ENCODE results near the gene CREB5.
A peak's percentile ranks its signal among the peaks of the same experiment; 100 is the strongest.

CREB5 gene

DNA sequence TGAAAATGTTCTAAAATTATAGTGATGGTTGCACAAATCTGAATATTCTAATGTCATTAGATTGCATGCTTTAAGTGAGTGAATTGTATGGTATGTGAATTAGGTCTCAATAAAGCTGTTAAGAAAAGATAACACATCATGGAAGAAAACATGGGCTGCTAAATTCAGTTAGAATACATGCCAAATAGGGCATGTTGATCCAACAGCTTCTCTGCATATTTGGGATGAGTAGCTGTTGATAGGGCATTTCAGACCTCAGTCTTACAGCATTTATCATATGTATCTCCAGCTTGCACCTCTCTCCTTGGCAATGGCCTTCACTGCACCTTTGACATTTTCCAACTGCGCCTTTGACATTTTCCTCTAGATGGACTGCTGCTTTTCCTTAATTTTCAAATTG is 13.2 kb downstream of the CREB5 start:
- no peak overlapping the region for H3K27ac ChIP-seq (ENCODE audit: low read length, poor library complexity, severe bottlenecking)
- no peak overlapping the region for H3K18ac ChIP-seq (ENCODE audit: low read depth in 1 of 2, low read length in 2 of 2)
- H3K4me2 ChIP-seq (ENCODE audit: low read length, poor library complexity, severe bottlenecking), result no peak overlapping the region
- H3K4me1 ChIP-seq (ENCODE audit: control insufficient read depth, insufficient read depth, low read depth, low read length), result no peaks in the 10 kb centered on the region
- no peaks in the 10 kb centered on the region for H3K27me3 ChIP-seq (ENCODE audit: control insufficient read depth in 1 of 2, insufficient read depth in 1 of 2, low read length in 2 of 2)
- no peak overlapping the region for H2AFZ ChIP-seq (ENCODE audit: low read depth, low read length)
- no peak for DNase-seq
- H2BK12ac ChIP-seq (ENCODE audit: low read length in 2 of 2), result no peak overlapping the region
- no peak overlapping the region for H3K23ac ChIP-seq (ENCODE audit: low read length in 2 of 2)
- no peak overlapping the region for H3K4me3 ChIP-seq (ENCODE audit: insufficient read depth in 1 of 2, low read depth in 1 of 2, low read length in 2 of 2)
- no peaks in the 10 kb centered on the region for H3K36me3 ChIP-seq (ENCODE audit: control insufficient read depth in 1 of 2, insufficient read depth in 2 of 2, low read depth in 1 of 2, low read length in 2 of 2)
- H3K9me3 ChIP-seq (ENCODE audit: control insufficient read depth, low read length), result no peaks in the 10 kb centered on the region
- peaks cover 28% of the 10 kb centered on the region for H3K79me1 ChIP-seq (replicated peaks; ENCODE audit: low read length, poor library complexity, severe bottlenecking)
- no peak overlapping the region for H2BK15ac ChIP-seq (ENCODE audit: low read depth, poor library complexity, severe bottlenecking)
- no peak overlapping the region for H4K91ac ChIP-seq (ENCODE audit: low read length)
- peak overlapping the region; percentile 13 for H2BK120ac ChIP-seq (ENCODE audit: low read depth, low read length)
- H2AK5ac ChIP-seq (ENCODE audit: low read length, severe bottlenecking), result no peak overlapping the region
- no peak overlapping the region for H2BK5ac ChIP-seq (ENCODE audit: low read depth, low read length, poor library complexity, severe bottlenecking)
- no peak overlapping the region for H4K8ac ChIP-seq (ENCODE audit: low read length)
- WGBS, result 98% methylated on average over 1 of the region's 1 CpG
- H3K14ac ChIP-seq (ENCODE audit: low read length in 2 of 2), result no peak overlapping the region
- no peak overlapping the region for H3K4ac ChIP-seq (ENCODE audit: low read depth in 1 of 2, low read length in 2 of 2)
- no peak overlapping the region for H3K9ac ChIP-seq (ENCODE audit: low read length)

DNA sequence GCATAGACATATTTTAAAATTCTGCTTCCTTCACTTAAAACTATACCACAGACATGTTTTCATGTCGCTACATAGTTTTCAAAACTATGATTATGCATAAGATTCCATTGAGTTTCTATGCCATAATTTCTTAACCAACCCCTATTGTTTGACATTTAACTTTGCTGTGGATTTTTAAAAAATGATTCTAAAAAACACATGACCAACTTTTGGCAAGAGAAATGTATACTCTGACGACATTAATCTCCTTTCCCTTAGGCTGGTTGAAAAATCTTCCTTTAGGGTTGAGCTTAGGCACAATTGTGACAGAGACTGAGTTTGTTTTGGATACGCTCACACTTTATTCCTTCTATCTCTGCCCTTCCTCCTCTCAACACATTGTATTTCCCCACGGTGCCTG is 14.9 kb downstream of the CREB5 start:
- peaks cover 3% of the 10 kb centered on the region for H3K4me1 ChIP-seq (ENCODE audit: control insufficient read depth, insufficient read depth, low read depth, low read length)
- H3K9me3 ChIP-seq (ENCODE audit: control insufficient read depth, low read length), result no peaks in the 10 kb centered on the region
- no peak overlapping the region for H2BK15ac ChIP-seq (ENCODE audit: low read depth, poor library complexity, severe bottlenecking)
- no peak overlapping the region for H4K8ac ChIP-seq (ENCODE audit: low read length)
- no peak overlapping the region for H2AFZ ChIP-seq (ENCODE audit: low read depth, low read length)
- H3K4ac ChIP-seq (ENCODE audit: low read depth in 1 of 2, low read length in 2 of 2), result no peak overlapping the region
- H4K91ac ChIP-seq (ENCODE audit: low read length), result no peak overlapping the region
- H3K36me3 ChIP-seq (ENCODE audit: control insufficient read depth in 1 of 2, insufficient read depth in 2 of 2, low read depth in 1 of 2, low read length in 2 of 2), result no peaks in the 10 kb centered on the region
- no peak overlapping the region for H3K27ac ChIP-seq (ENCODE audit: low read length, poor library complexity, severe bottlenecking)
- no peak overlapping the region for H3K9ac ChIP-seq (ENCODE audit: low read length)
- H3K4me2 ChIP-seq (ENCODE audit: low read length, poor library complexity, severe bottlenecking), result no peak overlapping the region
- no peak overlapping the region for H3K18ac ChIP-seq (ENCODE audit: low read depth in 1 of 2, low read length in 2 of 2)
- DNase-seq, result no peak
- no peaks in the 10 kb centered on the region for H3K27me3 ChIP-seq (ENCODE audit: control insufficient read depth in 1 of 2, insufficient read depth in 1 of 2, low read length in 2 of 2)
- no peak overlapping the region for H3K23ac ChIP-seq (ENCODE audit: low read length in 2 of 2)
- H2AK5ac ChIP-seq (ENCODE audit: low read length, severe bottlenecking), result no peak overlapping the region
- H3K79me1 ChIP-seq (replicated peaks; ENCODE audit: low read length, poor library complexity, severe bottlenecking), result peaks cover 35% of the 10 kb centered on the region
- H2BK5ac ChIP-seq (ENCODE audit: low read depth, low read length, poor library complexity, severe bottlenecking), result no peak overlapping the region
- H2BK120ac ChIP-seq (ENCODE audit: low read depth, low read length), result no peak overlapping the region
- no peak overlapping the region for H2BK12ac ChIP-seq (ENCODE audit: low read length in 2 of 2)
- no peak overlapping the region for H3K14ac ChIP-seq (ENCODE audit: low read length in 2 of 2)
- no peak overlapping the region for H3K4me3 ChIP-seq (ENCODE audit: insufficient read depth in 1 of 2, low read depth in 1 of 2, low read length in 2 of 2)
- WGBS, result 79% methylated on average over 4 of the region's 4 CpGs

DNA sequence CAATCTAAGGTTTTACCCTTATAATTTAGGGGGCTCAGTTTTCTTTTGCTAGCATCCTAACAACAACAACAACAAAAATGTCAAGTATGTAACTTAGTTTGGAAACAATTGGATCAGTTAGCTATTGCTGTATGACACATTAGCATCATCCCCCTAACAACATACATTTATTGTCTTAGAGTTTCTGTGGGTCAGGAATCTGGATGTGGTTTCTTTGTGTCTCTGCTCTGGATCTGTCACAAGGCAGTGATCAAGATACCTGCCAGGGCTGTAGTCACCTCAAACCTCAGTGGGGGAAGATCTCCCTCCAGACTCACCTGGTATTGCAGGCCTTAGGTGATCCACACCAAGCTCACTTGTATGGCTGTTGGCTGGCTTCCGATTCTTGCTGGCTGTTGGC is 18.3 kb downstream of the CREB5 start:
- Histone ChIP-seq H4K8ac (ENCODE audit: low read length) (no peak overlapping the region), H3K36me3 (ENCODE audit: control insufficient read depth in 1 of 2, insufficient read depth in 2 of 2, low read depth in 1 of 2, low read length in 2 of 2) (no peaks in the 10 kb centered on the region), H2BK5ac (ENCODE audit: low read depth, low read length, poor library complexity, severe bottlenecking) (no peak overlapping the region), H3K9me3 (ENCODE audit: control insufficient read depth, low read length) (no peaks in the 10 kb centered on the region), H2BK15ac (ENCODE audit: low read depth, poor library complexity, severe bottlenecking) (no peak overlapping the region), H3K9ac (ENCODE audit: low read length) (no peak overlapping the region), H4K91ac (ENCODE audit: low read length) (no peak overlapping the region), H3K79me1 (replicated peaks; ENCODE audit: low read length, poor library complexity, severe bottlenecking) (peaks cover 32% of the 10 kb centered on the region), H3K4ac (ENCODE audit: low read depth in 1 of 2, low read length in 2 of 2) (no peak overlapping the region), H3K4me2 (ENCODE audit: low read length, poor library complexity, severe bottlenecking) (no peak overlapping the region), H2AK5ac (ENCODE audit: low read length, severe bottlenecking) (peak overlapping the region; percentile 77), H3K4me3 (ENCODE audit: insufficient read depth in 1 of 2, low read depth in 1 of 2, low read length in 2 of 2) (no peak overlapping the region), H2AFZ (ENCODE audit: low read depth, low read length) (no peak overlapping the region), H3K27me3 (ENCODE audit: control insufficient read depth in 1 of 2, insufficient read depth in 1 of 2, low read length in 2 of 2) (no peaks in the 10 kb centered on the region), H3K14ac (ENCODE audit: low read length in 2 of 2) (no peak overlapping the region), H3K23ac (ENCODE audit: low read length in 2 of 2) (no peak overlapping the region), H3K4me1 (ENCODE audit: control insufficient read depth, insufficient read depth, low read depth, low read length) (peaks cover 6% of the 10 kb centered on the region), H2BK120ac (ENCODE audit: low read depth, low read length) (no peak overlapping the region), H3K18ac (ENCODE audit: low read depth in 1 of 2, low read length in 2 of 2) (no peak overlapping the region), H2BK12ac (ENCODE audit: low read length in 2 of 2) (no peak overlapping the region), H3K27ac (ENCODE audit: low read length, poor library complexity, severe bottlenecking) (no peak overlapping the region)
- WGBS, result 95% methylated on average over 1 of the region's 1 CpG
- no peak for DNase-seq

DNA sequence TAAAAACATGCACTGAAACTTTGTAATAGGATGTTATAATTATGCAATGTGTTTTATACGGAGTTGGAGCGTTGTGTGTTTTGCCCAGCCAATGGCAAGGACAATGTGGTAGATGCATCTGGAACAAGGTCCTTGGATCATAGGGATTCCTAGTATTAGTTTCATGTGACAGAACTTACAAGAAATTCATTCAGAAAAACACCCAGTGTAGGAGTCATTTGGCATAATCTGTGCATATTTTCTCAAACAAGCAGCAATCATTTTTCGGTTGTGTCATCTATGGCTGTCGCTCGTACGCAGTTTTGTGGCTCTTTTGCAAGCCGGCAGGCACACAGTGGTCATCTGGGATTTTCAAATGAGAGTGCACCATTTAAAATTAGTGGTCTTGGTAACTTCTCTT is 19.8 kb downstream of the CREB5 start:
- Histone ChIP-seq H2BK5ac (ENCODE audit: low read depth, low read length, poor library complexity, severe bottlenecking) (no peak overlapping the region), H3K4me1 (ENCODE audit: control insufficient read depth, insufficient read depth, low read depth, low read length) (peaks cover 7% of the 10 kb centered on the region), H2BK15ac (ENCODE audit: low read depth, poor library complexity, severe bottlenecking) (no peak overlapping the region), H3K79me1 (replicated peaks; ENCODE audit: low read length, poor library complexity, severe bottlenecking) (peaks cover 33% of the 10 kb centered on the region), H3K4ac (ENCODE audit: low read depth in 1 of 2, low read length in 2 of 2) (no peak overlapping the region), H4K8ac (ENCODE audit: low read length) (no peak overlapping the region), H3K9me3 (ENCODE audit: control insufficient read depth, low read length) (no peaks in the 10 kb centered on the region), H3K4me2 (ENCODE audit: low read length, poor library complexity, severe bottlenecking) (no peak overlapping the region), H3K23ac (ENCODE audit: low read length in 2 of 2) (no peak overlapping the region), H3K36me3 (ENCODE audit: control insufficient read depth in 1 of 2, insufficient read depth in 2 of 2, low read depth in 1 of 2, low read length in 2 of 2) (no peaks in the 10 kb centered on the region), H3K4me3 (ENCODE audit: insufficient read depth in 1 of 2, low read depth in 1 of 2, low read length in 2 of 2) (peak overlapping the region in 1 of 2 experiments; percentile 69), H3K9ac (ENCODE audit: low read length) (peak overlapping the region; percentile 79), H2AFZ (ENCODE audit: low read depth, low read length) (no peak overlapping the region), H3K18ac (ENCODE audit: low read depth in 1 of 2, low read length in 2 of 2) (no peak overlapping the region), H2BK120ac (ENCODE audit: low read depth, low read length) (no peak overlapping the region), H2BK12ac (ENCODE audit: low read length in 2 of 2) (no peak overlapping the region), H3K27ac (ENCODE audit: low read length, poor library complexity, severe bottlenecking) (no peak overlapping the region), H2AK5ac (ENCODE audit: low read length, severe bottlenecking) (no peak overlapping the region), H3K27me3 (ENCODE audit: control insufficient read depth in 1 of 2, insufficient read depth in 1 of 2, low read length in 2 of 2) (peaks cover 0 to 2% of the 10 kb centered on the region in 2 experiments), H3K14ac (ENCODE audit: low read length in 2 of 2) (no peak overlapping the region), H4K91ac (ENCODE audit: low read length) (no peak overlapping the region)
- 96% methylated on average over 7 of the region's 7 CpGs for WGBS
- no peak for DNase-seq

Data from mesenchymal stem cell (in vitro differentiated cells and primary cell).